WTC11 (cell line): Measurements from ENCODE around the gene TYROBP.

Experiments used
- CREM ChIP-seq: sonication (generic); formaldehyde crosslinking; IDR thresholded peaks from 2 replicates; pipeline ENCODE4 v1.8.1; 2022; ENCODE audit warnings: mild to moderate bottlenecking, missing genetic modification reagents, moderate library complexity
- E2F5 ChIP-seq: sonication (generic); formaldehyde crosslinking; IDR thresholded peaks from 2 replicates; pipeline ENCODE4 v1.8.1; 2022; ENCODE audit warnings: mild to moderate bottlenecking, moderate library complexity, missing genetic modification reagents
- NFYB ChIP-seq: sonication (generic); formaldehyde crosslinking; conservative IDR thresholded peaks from 2 replicates; pipeline ENCODE4 v1.8.0; 2022; ENCODE audit warnings: low read depth, missing genetic modification reagents
- ZNF232 ChIP-seq: sonication (generic); formaldehyde crosslinking; IDR thresholded peaks from 2 replicates; pipeline ENCODE4 v1.8.0; 2022; ENCODE audit warnings: mild to moderate bottlenecking, missing genetic modification reagents
- TF ChIP-seq, protein P1 (sequence below): fragments of 200-600 bp; IDR thresholded peaks from 2 replicates; pipeline ENCODE4 v1.8.0; 2022; ENCODE audit warnings: antibody characterized with exemption

- TF ChIP-seq, protein P1, sequence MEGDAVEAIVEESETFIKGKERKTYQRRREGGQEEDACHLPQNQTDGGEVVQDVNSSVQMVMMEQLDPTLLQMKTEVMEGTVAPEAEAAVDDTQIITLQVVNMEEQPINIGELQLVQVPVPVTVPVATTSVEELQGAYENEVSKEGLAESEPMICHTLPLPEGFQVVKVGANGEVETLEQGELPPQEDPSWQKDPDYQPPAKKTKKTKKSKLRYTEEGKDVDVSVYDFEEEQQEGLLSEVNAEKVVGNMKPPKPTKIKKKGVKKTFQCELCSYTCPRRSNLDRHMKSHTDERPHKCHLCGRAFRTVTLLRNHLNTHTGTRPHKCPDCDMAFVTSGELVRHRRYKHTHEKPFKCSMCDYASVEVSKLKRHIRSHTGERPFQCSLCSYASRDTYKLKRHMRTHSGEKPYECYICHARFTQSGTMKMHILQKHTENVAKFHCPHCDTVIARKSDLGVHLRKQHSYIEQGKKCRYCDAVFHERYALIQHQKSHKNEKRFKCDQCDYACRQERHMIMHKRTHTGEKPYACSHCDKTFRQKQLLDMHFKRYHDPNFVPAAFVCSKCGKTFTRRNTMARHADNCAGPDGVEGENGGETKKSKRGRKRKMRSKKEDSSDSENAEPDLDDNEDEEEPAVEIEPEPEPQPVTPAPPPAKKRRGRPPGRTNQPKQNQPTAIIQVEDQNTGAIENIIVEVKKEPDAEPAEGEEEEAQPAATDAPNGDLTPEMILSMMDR = no peak
- TF ChIP-seq CREM (CRISPR knock-in tag) = no peak
- no peak for TF ChIP-seq ZNF232 (CRISPR knock-in tag)
- TF ChIP-seq NFYB (CRISPR knock-in tag) = no peak
- TF ChIP-seq E2F5 (CRISPR knock-in tag) = no peak
These were observed 2.8 kb downstream of the TYROBP start for GRCh38 chr19:35905178-35905727.
